Right hindlimb (tissue), 1 donor: ENCODE results near the gene ELOVL6.
A peak's percentile ranks its signal among the peaks of the same experiment; 100 is the strongest.
"Not testable (repeated sequence)": the region's sequence is repeated elsewhere in the genome, so short reads cannot be mapped to it uniquely, and the experiment has no call there.

Experiments used
- DNase-seq: peaks from one replicate; pipeline ENCODE4 v3.0.0-alpha.2; 2018

Gene ELOVL6

DNA sequence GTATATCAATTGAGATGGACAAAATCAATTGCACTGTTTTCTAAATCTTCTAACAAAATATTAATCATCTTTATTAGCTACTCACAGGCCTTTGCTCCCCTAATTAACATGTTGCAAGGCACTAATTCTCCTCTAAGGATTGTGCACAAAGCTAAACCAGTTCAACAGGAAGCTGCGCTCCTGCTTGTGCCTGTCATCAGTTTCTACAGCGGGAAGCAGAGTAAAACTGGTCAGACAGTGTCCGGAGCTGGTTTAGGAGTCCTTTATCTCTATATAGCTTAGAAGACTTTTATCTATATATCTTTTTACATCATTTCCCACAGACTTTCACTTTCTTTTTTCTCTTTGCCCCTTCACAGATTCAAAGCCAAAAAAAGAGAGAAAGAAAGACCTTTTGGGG, 79.1 kb downstream of the ELOVL6 start:
- DNase-seq: no peak

DNA sequence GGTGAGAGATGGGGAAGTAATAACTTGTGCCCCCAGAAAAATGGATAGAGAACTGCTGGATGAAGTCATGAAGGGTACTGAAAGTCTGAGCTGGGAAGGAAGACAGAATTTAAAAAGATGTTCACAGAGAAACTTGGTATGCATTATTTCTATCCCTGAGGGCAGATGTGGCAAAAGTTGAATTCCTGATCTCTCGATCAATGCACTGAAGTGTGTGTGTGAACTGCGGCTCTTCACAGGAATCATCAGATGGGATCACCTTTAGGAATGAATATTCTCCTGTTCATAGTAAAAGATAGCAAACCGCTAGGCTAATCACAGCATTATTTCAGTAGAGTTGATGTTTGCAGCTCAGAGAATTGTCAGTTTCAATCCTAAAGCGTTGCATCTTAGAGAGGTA, 86.4 kb downstream of the ELOVL6 start:
- DNase-seq: no peak

DNA sequence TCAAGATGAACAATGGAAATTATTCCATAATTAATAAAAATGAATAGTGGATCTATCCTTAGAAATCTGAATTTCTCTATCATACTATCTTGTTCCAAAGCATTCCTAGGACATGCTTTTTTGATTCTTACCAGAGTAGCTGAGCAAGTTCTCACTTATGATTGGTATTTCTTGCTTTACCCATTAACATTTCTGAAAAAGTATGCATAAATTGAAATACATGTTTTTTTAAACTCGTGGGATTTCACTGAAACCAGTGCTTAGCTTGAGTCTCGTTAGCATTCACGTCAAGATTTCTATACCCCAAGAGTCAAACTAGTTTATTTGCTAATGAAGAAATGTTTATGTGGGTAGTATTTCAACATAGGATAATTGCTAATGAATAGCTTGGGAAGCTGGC, 89.0 kb downstream of the ELOVL6 start:
- DNase-seq: no peak

DNA sequence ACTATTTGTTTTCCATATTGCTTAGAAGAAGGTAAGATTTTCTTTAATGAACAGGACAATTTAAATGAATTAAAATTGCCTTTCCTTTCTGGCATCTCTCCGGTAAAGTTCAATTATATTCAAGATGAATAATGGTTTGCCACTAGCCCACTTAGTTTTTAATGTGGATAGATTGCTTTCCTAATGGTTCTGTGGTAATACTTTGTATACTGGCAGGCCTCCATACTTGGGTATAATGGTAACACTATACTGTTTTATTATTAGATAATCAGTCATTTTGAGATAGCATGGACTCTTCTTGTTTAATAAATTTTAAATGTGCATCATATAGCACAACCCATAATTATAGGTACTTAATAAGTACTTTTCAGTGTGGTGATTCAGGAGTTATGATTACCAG, 89.5 kb downstream of the ELOVL6 start:
- DNase-seq: no peak

DNA sequence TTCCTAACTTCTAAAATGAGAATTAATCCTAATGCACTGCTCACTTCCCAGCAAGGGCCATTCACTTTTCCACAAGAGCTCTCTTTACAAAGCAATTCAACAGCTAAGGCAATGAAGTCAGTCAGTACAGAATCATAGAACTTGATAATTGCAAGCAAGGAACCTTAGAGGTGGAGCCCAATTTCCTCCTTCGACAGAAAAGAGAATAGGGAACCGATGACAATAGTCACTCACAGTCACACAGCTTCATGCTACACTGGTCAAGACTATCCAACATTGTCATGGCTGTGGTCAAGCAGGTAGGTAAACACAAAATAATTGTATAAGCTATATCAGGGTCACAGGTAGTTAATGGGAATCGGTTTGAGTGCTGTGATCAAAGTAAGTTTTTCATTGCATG, 90.0 kb downstream of the ELOVL6 start:
- DNase-seq: no peak

DNA sequence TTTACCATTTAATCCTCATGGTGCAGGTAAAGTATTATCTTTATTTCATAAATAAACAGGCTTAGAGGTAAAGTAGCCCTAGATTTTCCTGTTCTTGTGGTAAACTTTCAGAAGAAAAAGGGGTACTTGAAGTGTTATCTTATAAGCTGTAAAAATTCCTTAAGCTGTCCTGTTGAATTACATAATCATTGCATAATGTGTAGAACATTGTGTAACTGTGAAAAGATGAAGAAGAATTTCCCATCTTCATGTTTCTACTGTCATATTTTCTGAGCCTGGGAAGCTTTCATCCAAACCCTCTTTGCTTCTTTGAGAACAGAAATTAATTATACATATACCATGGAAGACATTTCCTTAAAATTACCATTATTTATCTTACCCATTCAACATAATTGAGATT, 90.5 kb downstream of the ELOVL6 start:
- no peak for DNase-seq

DNA sequence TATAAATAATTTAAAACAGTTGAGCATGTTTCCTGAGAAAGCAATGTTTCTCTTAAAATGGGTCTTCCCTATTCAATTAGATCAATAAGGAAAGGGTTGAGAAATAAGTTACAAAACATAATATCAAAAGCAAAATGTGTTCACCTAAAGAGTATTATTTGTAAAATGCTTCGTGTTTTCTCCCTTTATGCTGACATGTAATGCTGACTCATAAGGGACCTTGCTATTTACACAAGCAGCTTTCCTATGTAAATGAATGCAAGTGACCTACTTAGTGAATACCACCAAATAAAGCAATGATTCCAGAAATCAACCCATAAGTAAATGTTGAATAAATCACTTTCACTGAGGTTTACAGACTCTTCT, 91.5 kb downstream of the ELOVL6 start:
- DNase-seq: no peak

DNA sequence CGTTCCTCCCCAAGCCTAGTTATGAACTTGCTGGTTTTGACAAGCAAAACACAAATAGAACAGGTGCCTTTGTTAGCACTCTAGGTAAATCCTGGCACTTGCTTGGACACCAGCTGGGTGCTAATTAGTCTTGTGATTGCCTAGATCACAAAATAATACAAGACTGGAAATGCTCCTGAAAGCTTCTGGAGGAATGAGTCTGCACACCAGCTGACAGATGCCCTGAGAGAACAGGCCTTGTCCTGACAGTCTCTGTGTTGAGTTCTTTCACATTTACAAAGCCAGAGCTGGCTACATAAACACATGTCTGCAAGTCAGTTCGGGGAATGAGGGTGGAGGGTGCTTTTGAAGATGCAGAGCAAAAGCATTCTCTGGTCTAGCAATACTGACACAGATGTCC, 93.8 kb downstream of the ELOVL6 start:
- no peak for DNase-seq

DNA sequence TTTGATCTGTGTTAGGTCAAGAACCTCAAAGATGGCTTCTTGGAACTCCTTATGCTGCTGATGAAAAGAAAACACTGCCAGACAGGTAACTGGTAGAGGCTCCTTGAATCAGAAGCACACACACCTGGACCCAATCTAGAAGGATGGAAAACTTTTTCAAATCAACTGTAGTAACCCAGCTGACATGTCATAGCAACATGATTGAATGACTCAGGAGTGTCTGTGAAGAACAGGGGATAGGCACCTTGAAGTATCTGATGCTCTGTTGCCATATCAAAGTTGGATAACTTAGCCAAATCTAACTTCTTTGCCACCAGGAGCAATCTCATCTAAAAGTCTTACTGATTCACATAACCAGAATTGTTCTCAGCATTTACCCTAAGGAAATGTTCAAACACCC, 98.8 kb downstream of the ELOVL6 start:
- no peak for DNase-seq

DNA sequence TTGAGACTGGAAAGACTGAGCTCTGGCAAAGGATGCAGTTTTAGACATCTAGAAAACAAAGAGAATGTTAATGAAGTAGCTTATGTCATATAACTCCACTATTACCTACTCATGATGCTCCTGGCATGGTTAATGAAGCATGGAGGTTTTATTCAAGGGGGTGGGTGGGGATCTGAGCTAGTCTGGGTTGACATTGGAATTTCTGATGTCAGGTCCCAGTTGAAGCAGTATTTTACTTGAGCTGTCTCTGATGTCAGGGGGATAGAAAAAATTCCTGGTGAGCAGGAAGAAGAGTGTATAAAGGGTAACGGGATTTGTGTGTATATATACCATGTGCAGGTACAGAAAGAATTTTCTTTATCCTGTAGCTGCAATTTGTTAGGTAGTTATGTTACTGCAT, 102.0 kb downstream of the ELOVL6 start:
- DNase-seq: no peak

DNA sequence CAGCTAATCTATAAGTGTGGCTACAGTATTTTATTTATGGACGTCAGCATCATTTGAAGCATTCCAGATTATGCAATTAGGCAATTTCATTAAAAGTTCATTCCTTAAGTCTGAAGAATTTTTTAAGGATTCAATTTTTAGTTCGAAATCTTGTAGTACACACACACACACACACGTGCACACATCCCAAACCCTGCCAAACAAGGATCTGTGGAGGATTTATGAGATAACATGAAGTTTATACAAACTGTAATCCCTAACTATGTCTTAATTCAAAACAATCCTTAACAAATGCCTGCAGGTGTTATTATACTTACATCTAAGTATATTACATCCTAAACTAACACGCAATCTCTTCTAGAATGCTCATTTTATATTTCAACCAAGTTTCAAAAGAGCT, 105.8 kb downstream of the ELOVL6 start:
- DNase-seq: no peak

DNA sequence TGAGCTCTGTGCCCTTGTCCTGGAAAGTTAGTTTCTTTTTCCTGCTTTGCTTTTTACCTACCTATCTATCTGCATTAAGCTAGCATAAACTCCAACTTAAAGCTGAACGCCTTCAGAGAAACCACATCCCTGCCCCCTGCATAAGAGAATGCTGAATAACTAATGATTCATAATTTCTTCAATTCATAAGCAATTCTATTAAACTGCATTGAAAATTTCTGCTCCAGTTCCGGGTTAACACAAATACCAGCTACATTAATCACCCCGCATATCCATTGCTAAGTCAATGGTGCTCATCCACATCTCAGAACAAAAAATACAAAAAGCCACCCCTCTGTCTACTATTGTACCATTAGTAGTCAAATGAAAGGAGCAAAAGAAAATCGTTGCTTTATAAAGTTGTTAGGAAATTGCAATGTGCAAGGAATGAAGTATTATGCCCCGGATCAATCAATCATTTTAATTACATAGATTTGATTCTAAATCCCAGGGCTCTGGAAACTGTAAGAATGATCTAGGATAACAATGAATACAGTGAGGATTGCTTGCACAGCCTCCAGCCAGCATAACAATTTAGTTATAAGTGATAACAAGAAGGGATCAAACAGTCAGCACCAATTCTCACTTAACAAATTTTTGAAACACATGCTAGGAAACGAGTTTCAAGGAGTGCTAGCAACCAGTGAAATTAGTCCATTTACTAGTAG, 106.8 kb downstream of the ELOVL6 start:
- DNase-seq: no peak

DNA sequence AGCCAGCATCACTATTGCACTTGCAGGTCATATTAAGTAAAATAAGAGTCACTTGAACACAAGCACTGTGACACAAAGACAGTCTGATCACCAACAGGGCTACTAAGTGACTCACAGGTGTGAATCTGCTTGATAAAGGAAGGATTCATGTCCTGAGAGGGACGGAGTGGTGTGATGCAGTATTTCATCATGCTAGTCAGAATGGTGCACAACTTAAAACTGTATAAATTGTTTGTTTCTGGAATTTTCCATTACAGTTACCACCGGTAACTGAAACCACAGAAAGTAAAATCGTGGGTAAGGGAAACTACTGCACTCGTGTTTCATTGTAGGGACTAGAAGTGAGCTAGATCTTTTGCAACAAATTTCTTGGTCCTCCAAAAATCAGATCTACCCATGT, 109.7 kb downstream of the ELOVL6 start:
- DNase-seq: no peak

DNA sequence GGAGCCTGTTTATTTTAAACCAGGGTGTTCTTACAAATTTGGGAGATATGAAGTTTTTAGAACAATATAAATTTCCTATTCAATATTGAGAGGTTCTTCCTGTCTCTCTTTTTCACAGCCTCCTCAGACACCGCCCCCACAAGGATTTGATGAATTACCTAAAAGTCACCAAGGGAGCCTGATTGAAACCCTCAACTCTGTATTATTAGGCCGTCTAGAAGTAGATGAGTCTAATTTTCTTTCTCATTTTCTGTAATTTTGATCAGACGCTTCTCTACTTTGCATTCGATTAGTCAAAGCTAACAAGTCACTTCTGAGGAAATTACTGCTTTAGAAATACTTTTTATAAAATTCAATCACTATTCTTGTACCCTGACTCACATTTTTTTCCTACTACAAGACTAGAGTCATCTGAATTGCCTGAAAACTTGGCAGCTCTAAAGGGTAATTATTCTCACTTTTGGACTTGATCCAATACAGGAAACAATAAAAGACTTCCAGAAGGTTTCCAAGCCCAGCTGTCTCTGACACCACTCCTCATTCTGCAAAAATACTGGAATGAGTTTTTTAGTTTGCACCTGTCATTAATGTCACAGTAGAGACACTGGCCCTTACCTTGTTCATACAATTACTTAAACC, 111.2 kb downstream of the ELOVL6 start:
- DNase-seq: no peak

DNA sequence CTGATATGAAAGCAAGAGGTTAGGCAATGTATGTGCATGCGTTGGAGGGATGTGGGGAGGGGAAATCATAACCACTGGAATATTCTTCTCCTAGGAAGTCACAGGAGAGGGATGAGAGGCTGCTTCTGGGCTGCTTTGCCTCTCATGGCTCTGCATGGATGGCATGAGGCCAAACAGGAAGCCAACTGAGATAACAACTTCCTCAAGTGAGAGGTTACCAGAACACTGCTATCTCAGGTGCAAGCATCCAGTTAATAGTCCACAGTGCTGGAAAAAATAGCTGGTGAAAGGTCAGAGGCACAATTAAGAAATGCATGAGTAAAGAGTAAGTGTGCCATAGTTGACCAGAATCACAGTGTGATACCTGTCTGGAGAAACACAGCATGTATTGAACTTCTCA, 113.3 kb downstream of the ELOVL6 start:
- no peak for DNase-seq

DNA sequence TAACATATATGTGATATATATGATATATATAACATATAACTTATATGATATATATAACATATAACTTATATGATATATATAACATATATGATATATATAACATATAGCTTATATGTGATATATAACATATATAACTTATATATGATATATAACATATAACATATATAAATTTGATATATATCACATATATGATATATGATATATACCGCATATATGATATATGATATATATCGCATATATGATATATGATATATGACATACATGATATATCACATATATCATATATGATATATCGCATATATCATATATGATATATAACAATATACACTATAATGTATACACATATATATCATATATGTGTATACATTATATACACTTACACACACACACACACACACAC, 114.3 kb downstream of the ELOVL6 start:
- DNase-seq: no peak

DNA sequence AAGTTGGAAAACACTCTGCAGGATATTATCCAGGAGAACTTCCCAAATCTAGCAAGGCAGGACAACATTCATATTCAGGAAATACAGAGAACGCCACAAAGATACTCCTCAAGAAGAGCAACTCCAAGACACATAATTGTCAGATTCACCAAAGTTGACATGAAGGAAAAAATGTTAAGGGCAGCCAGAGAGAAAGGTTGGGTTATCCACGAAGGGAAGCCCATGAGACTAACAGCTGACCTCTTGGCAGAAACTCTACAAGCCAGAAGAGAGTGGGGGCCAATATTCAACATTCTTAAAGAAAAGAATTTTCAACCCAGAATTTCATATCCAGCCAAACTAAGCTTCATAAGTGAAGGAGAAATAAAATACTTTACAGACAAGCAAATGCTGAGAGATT, 120.3 kb downstream of the ELOVL6 start:
- not testable (repeated sequence) for DNase-seq

DNA sequence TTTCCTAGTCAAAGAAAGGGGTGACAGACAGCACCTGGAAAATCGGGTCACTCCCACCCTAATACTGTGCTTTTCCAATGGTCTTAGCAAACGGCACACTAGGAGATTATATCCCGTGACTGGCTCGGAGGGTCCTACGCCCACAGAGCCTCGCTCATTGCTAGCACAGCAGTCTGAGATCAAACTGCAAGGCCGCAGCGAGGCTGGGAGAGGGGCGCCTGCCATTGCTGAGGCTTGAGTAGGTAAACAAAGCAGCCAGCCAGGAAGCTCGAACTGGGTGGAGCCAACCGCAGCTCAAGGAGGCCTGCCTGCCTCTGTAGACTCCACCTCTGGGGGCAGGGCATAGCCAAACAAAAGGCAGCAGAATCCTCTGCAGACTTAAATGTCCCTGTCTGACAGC, 121.6 kb downstream of the ELOVL6 start:
- DNase-seq: not testable (repeated sequence)

DNA sequence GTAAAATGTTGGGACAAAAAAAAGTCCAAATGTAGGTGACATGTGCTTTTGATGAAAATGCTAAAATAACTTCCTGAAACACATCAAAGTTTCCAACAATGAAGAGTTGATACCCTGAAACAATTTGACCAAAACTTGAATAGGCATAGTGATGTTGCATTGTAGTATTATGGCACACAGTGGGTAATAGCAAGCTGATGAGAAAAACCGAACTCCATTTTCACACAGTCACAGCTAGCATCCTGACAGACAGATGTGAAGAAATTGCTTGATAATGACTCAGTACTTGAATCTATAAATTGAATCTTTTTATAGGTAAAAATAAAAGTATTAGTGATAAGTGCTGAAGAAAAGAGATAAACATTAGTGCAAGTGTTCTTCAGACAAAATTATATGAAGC, 122.5 kb downstream of the ELOVL6 start:
- no peak for DNase-seq

DNA sequence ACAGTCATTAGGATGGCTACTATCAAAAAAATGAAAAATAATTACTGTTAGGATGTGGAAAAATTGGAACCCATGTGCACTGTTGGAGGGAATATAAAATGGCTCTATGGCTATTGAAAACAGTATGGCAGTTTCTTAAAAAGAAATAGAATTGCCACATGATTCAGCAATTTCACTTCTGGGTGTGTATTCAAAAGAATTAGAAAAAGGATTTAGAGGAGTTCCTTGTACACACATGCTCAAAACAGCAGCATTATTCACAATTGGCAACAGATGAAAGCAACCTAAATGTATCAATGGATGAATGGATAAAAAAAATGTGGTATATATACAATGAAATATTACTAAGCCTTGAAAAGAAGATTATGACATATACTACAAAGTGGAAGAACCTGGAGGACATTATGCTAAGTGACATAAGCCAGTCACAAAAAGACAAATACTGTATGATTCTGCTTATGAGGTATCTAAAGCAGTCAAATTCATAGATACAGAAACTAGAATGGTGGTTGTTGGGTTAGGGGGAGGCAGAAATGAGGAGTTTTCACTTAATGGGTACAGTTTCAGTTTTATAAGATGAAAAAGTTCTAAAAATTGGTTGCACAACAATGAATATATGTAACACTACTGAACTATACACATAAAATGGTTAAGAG, 123.2 kb downstream of the ELOVL6 start:
- no peak for DNase-seq

DNA sequence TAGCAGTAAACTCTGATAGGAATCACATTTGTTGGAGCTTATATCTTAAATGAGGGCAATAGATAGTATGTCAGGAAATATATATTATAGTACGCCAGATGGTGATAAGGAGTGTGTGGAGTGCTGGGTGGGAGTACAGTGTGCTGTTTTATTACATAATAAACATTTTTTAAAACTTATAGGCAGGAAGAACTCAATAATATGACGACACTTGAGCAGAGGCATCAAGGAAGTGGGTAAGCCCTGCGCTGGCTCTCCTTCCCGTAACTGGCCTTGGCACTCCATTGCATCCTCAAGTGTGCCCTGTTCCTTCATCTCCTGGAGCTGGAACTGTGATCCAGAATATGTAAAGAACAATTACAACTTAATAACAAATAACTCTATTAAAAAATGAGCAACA, 123.8 kb downstream of the ELOVL6 start:
- DNase-seq: no peak

DNA sequence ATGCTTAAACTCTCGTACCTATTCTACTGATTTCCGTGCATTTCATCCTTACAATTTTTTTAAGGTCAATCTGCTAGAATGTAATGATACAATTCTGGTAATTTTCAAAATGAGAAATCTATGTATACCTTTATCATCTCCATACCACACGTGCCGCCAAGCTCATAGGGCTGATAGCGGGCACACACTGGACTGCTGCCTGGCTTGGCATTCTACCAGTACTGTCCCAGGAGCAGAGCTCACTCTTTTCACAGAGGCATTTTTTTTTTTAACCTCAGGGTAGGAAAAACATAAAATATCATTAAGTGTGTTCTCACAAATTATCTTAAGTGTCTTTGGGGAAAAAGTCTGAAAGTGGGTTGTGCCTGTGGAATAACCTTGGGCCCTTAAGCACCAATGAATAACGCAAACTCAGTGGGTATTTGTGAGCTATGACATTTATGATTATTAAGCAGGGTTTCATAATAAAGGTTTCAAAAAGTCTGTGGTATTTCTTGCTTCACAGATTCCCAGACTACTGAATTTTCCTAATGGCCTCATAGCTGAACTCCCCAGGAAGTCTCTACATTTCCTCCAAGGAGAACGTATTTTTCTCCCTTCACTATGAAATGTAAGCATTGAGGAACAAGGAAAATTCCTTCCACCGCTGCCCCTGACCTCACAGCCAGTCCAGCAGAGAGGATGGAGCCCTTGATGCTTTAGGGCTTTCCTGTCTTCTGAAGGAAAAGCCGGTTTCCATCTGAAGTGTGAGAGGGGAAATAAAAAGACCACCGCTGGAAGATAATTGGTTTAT, 125.2 kb downstream of the ELOVL6 start:
- no peak for DNase-seq

DNA sequence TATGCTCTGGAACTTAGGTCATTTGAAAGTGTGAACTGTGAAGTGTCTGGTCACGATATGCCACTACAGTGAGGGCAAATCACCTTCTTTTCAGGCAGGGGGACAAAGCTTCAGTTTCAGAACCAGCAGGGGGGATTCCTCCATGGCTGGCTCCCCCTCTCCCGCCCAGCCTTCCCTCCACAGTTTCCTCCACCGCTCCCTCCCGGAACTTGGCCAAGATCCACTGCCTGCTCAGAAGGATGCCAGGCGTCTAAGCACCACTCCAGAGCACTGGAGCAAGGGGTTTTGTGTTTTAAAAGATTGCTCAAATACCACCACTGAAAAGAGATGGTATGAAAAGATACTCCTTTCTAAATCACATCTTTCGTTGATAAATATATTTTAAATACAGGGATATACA, 126.9 kb downstream of the ELOVL6 start:
- peak; percentile 41 for DNase-seq

DNA sequence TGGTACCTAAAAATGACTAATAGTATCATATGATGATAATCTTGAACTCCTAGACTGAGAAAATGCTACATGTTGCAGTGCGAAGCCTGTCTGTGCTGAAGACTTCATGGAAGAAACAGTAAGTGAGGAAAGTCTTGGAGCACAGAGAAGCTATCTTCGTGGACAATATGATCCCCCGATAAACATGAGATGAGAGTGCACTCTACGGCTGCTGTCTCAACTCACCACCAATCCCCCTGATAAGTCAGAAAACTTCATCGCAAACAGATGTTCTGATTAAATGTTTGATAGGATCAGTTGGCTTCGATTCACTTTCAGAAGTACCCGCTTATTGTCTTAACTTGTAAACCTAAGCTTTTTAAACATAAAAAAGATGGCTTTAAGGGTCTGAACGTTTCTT, 130.2 kb downstream of the ELOVL6 start:
- DNase-seq: no peak
